HG02588 (cell line): ENCODE measurements around the gene SLC35D2.
"Not testable (repeated sequence)": the region's sequence is repeated elsewhere in the genome, so short reads cannot be mapped to it uniquely, and the experiment has no call there.

Experiments
- ATAC-seq: cut with Tn5 transposase; IDR thresholded peaks from one replicate; pipeline ENCODE4 v1.9.1; 2021; ENCODE audit warnings: mild to moderate bottlenecking, moderate library complexity; ENCODE audit not compliant: unreplicated experiment

The SLC35D2 gene

DNA sequence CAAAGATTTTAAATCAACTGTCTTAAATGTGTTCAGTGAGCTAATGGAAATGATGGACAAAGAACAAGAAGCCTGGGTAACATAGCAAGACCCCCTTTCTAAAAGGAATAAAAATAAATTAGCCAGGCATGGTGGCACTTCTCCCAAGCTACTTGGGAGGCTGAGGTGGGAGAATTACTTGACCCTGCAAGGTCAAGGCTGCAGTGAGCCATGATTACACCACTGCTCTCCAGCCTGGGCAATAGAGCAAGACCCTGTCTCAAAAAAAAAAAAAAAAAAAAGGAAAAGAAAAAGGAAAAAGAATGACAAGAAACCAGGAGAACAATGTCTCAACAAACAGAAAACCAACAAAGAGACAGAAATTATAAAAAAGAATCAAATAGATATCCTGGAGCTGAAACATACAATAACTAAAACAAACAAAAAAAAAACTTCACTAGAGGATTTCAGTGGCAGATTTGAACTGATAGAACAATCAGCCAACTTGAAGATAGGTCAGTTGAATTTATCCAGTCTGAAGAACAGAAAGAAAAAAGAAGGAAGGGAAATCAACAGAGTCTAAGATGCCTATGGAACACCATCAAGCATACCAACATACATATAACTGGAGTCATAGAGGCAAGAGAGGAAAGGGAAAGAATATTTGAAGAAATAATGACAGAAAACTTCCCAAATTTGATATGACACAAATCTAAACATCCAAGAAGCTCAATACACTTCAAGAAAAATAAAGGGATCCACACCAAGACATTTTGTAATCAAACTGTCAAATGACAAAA, 16.8 kb upstream of the SLC35D2 start:
- no peak for ATAC-seq

DNA sequence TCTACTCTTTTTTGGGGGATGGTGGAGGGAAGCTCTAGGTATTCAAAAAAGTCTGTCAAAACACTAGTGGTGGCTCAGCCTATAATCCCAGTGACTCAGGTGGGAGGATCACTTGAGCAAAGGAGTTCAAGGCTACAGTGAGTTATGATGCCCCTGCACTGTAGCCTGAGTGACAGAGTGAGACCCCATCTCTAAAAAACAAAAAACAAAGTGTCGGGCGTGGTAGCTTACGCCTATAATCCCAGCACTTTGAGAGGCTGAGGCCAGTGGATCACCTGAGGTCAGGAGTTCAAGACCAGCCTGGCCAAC, 15.8 kb upstream of the SLC35D2 start:
- no peak for ATAC-seq

DNA sequence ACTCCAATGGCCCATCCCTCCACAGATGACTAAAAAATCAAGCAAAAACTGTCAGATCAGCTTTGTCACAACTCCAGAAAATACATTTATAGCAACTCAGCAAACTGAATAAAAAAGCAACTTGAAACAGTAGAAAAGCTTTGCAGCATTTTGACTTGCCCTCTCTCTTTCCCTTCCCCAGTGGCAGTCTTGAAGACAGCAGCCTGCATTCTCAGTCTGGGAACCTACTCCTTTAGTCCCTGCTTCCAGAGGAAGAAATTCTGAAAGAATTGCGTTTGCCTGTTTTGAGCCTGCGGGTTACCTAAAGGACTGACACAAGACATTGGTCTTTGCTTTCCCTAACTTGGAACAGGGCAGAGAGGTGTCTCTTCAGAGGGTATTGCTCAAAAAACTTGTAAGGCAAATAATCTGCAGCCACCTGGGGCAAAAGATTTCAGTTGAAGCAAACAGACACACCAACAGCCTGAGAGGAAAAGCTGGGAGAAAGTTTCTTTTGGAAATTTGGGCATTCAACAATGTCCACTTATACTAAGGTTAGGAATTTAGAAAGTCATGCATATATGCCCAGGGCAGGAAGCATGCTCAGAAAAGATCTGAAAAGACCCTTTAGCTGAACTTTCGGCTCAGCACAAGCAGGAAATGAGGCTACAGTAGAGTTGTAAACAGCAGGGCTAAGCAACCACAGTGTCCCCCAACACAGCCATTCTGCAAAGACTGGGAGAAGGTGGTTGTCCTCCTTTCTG, 15.2 kb upstream of the SLC35D2 start:
- no peak for ATAC-seq

DNA sequence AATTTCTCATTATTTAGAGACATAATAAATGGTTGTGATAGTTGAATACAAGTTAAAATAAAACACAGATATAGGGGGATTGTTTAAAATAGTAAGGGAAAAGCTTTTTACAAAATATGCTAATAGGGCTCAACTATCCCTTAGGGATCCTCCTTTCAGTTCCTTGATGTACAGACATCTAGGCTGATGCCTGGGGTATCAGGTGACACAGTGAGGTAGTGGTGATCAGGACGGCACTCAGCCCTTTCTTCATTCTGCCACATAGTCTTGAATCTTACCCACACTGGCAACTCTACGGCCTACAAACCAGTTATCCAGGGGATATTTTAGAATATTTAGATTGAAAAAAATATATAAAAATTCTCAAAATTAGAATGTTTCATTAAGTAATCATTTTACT, 12.5 kb upstream of the SLC35D2 start:
- ATAC-seq = no peak

DNA sequence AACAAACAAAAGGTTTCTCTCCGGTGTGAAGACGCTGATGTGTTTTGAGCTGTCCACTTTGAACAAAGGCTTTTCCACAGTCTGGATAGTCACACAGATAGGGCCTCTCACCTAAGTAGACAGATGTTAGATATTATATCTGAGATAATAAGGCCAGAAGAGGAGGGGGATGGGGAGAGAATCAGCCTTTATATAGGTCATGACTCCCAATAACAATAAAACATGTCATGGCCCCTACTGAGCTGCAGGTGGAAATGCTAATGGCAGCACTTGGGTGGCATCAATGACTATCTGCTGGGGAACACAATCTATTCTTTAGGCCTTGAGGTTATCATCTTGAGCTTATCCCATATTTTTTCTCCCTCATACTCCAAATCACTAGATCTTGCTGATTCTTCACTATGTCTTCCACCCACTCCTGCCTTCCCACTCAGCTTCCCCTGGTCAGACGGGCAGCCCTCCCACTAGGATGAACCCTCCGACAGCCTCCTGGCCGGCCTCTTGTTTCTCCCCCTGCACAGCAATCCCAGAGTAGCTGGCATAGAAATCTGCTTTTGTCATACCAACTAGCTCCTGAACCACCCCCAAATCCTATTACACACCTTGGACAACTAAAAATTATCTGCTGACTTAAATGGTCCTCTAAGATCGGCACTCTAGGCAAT, 11.5 kb upstream of the SLC35D2 start:
- ATAC-seq = no peak

DNA sequence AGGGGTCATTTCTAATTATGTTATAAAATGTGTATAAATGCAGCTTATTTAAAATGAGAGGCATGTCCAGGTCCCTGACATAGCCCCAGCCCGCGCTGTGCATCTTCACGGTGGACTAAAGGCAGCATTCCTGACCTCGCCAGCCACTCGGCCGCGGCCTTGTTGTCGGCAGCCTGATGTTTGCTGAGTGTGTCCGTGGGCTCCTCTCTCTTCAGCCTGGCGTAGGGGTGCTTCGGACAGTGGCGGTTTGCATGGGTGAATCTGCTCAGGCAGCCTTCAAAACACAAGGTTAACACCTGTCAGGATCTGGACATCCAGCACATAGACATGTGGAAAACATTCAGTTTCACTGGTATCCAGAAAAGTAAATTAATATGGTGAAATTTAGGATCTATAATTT, 8.8 kb upstream of the SLC35D2 start:
- no peak for ATAC-seq

DNA sequence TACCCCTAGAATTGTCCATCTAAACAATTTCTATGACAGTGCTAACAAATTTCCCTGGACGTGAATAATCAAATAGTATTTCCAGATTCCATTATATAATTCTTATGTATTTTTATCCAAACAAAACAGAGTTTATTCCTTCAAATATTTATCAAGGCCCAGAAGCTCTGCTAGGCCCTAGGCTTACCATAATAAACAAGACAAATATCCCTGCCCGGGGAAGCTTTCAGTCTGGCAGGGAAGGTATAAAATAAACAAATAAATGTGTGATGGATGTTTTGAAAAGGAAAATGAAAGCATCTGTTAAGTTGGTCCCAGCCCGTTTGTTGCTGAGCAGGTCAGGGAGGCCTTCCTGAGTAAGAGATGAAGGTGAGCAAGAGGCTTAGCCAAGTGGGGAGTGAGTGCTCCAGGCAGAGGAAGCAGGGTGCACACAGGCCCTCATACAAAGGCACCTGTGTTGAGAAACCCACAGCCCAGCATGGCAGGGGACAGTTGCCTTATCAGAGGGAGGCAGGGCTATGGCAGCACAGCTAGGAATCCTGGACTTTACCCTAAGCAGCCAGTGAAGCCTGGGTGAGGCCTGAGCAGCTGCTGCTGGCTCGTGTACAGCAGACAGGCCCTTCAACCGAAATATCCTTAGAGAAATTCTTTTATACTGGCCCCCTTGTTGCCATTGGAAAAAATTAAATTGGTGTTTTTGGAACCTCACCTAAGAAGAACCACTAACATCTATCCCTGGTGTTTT, 7.7 kb upstream of the SLC35D2 start:
- no peak for ATAC-seq

DNA sequence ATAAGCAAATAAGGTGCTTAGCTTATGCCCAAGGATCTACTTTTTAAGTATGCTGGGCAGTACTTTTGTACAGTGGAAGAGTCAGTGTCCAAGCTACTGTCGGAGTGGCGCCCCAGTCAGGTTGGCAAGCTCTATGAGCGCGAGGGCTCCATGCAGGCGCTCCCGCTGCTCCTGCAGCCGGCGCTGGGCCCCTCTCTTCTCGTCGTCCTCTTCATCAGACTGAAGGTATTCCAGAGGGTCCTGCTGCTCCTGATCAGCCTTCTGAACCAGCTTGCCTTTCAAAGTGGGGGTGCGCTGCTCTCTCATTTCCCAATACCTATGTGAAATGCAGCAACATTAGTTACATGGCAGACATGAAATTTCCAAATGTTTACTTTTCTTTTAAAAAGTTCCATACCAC, 4.6 kb upstream of the SLC35D2 start:
- no peak for ATAC-seq

DNA sequence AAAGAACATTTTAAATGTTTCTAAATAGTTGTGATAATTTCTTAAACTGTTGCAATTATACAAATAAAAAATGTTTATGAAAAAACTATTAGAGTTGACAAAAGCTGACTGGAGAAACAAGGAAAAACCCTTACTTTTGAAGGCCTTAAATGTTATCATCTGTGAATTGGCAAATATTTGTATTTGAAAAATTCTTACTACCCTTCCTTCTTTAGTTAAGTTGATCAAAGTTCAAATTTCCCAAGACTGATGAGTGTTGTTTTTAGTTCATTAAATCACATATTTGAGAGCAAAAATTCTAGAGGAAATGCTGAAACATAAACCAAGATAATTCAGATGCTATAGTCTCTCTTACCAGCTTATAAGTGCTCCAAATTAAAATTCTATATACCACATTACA, 2.6 kb upstream of the SLC35D2 start:
- no peak for ATAC-seq

DNA sequence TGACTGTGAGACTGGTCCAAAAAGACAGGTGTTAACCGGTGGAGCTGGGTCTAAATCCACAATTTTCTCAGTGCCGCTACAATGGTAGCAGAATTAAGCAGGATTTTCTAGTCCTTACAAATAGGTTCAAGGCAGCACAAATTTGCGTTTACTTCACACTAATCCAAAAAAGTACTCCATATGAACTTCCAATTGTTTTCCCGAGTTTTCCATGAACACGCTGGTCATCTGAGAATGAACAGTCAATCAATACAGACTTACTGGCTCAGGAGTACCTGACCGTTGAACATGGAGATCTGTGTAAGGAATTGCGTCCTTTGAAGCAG, 709 bp downstream of the SLC35D2 start:
- no peak for ATAC-seq

DNA sequence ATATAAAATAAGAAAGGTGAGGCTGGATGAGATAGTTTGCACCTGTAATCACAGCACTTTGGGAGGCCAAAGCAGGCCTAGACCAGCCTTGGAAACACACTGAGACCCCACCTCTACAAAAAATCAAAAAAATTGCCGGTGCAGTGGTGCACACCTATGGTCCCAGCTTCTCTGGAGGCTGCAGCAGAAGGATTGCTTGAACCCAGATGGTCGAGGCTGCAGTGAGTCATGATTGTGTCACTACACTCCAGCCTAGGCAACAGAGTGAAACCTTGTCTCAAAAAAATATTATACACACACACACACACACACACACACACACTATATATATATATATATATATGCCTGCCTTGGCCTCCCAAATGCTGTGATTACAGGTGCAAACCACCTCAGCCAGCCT, 1.3 kb downstream of the SLC35D2 start:
- no peak for ATAC-seq

DNA sequence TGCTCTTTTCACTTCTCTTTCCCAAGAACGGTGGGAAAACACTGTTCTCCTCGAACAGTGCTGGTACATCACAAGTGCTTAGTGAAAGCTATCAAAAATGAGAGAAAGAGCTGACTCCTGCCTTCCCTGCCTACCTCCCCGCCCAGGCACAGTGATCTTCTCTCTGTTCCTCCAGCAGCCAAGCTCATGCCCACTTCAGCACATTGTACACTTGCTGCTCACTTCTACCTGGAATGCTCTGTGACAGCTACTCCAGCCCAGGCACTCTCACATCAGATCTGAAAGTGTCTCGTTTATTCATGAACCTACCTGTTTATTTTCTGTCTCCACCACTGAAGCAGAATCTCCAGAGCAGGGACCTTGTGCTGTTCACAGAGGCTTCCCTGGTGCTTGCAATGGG, 1.8 kb downstream of the SLC35D2 start:
- no peak for ATAC-seq

DNA sequence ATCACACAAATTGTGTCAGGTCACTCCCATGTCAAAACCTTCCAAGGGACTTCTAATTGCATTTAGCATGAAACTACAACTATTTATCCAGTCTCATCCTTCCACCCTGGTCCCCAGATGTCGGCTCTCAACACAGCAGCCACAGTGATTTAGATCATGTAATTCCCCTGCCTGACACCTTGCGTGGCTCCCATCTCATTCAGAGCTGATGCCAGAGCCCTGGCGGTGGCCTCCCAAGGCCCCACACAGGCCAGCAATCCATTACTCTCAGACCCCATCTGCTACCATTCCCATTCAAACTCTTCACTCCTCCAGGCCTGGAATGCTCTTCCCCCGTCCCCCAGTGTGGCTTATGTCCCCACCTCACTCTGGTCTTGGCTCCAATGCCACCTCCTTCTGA, 2.4 kb downstream of the SLC35D2 start:
- no peak for ATAC-seq

DNA sequence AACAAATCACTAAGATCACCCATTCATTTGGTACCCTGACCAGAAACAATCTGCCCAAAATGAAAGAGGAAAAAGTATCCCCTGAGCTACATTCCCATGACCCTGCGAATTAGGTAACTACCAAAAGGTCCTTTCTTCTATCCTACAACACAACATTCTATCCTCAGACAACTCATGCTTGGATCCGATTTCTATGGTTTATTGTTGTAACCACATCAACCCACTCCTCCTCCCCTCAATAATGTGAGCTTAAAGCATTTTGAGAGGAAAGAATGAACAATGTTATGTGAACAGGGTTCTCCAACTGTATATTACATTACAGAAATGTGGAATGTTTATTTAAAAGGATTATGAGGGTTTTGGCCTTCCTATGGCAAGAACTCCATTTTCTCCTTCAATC, 4.0 kb downstream of the SLC35D2 start:
- ATAC-seq = no peak

DNA sequence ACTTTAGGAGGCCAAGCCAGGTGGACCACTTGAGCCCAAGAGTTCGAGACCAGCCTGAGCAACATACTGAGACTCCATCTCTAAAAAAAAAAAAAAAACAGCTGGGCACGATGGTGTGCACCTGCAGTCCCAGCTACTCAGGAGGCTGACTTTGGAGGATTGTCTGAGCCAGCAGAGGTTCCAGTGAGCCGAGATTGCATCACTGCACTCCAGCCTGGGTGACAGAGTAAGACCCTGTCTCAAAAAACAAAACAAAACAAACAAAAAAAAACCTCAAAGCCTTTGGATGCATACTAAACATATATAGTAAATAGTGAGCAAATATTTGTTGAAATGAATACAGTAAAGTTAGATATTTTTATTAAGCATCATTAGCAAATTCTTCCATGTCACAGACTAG, 5.3 kb downstream of the SLC35D2 start:
- ATAC-seq = no peak

DNA sequence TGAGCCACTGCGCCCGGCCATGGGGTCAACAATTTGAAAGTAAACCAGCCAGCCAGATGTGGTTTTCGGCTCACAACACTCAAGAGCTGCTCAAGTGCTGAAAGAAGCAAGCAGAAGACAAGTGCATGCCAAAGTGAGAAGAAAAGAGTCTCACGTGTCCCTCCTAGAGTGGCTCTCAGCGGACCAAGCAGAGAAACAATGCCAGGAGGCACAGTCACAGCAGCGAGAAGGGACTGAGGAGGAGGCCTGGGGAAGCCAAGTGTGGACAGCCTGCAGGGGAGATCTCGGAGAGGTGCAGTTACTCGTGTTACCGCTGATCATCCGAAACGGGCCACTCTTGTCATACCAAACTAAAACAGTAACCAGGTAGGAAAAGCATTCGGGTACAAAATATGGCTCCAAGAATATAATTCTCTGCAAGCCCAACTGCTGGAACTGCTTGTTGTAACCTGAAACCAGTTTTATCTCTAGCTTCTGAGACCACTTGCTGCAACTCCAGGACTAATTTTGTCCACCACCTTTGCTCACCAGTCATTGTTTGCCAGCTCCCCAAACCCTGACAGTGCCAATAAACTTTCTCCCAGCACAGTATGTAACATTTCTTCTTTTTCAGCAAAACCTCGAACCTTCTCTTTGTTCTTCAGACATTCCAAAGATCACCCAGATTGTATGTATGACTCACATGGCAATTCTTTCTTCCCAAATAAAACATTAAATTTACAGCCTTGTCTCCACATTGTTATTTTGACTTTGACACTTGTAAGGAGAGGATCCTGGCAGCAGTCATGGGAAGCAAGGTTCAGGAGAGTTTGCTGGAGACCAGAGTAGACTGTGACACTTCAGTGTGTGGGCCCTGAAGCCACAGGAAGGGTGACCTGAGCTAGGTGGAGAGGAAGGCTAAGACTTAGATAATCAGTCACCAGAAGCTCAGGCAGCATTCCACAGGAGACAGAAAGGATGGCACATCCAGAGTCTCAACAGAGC, 6.3 kb downstream of the SLC35D2 start:
- ATAC-seq = no peak

DNA sequence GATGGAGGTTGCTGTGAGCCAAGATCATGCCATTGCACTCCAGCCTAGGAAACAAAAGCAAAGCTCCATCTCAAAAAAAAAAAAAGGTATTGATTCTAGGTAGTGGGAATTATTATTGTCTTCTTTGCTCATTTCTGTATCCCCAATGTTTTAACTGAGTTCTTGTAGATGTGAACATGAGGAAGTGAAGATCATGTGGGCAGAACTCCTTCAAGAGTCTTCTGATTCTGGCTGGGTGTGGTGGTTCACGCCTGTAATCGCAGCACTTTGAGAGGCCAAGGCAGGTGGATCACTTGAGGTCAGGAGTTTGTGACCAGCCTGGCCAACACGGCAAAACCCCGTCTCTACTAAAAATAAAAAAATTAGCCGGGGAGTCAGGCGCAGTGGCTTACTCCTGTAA, 8.0 kb downstream of the SLC35D2 start:
- not testable (repeated sequence) for ATAC-seq

DNA sequence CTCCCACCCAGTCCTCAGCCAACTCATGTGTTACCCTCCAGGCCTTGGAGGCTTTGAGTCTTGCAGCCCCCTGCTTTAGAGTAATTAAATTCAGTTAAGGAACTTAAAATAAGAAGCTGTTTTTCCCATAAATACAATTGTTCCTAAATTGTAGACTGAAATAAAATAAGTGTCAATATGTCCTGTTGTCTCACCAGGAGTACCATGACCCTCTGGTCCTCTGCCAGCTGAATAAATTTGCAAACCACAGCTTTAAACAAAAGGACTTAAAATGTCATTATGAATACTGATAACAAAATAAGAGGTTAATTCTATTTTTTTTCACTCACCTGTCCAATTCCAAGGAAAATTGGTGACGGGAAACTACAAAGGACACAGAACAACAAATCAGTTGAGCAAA, 15.6 kb downstream of the SLC35D2 start:
- no peak for ATAC-seq

DNA sequence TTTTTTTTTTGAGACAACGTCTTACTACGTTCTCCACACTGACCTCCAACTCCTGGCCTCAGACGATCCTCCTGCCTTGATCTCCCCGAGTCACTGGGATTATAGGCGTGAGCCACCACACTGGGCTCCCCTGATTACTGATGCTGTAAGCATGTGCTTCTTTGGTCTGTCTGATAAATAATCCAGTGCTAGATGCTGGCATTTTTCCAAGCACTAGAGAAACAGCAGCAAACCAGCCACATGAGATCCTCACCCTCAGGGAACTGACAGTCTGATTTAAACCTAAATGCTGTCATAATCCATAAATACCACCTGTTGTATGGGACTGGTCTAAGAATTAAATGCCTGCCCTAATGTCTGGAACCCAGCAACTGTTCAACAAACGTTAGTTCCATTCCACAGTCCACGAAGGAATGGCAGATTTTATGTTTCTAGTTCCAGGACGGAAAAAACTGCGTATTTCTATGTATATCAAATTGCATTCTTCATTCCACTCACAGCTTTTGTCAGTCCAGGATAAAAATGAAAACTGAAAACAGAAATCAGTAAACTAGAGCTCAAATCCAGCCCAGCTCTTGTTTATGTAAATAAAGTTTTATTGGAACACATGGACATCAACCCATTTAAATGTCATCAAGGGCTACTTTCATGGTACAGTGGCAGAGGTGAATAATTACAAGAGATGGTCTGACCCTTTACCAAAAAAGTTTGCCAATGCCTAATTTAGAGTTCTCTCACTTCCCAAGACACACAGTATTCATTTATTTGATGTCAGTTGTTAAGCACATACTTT, 20.1 kb downstream of the SLC35D2 start:
- ATAC-seq = no peak

DNA sequence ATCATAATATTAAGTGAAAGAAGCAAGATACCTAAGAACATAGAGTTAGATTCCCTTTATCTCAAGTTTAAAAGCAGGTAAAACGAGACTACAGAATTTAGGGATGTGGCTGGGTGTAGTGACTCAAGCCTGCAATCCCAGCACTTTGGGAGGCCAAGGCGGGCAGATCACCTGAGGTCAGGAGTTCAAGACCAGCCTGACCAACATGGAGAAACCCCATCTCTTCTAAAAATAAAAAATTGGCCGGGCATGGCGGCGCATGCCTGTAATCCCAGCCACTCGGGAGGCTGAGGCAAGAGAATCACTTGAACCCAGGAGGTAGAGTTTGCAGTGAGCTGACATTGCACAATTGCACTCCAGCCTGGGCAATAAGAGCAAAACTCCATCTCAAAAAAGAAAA, 21.4 kb downstream of the SLC35D2 start:
- not testable (repeated sequence) for ATAC-seq
